Coronary artery (tissue), 2 donors: ENCODE results near the gene ZNF521.
"Not testable (repeated sequence)": the region's sequence is repeated elsewhere in the genome, so short reads cannot be mapped to it uniquely, and the experiment has no call there.

ENCODE experiments used
- DNase-seq: peaks from one replicate; pipeline ENCODE4 v3.0.0-alpha.2; 2017; ENCODE audit warnings: low spot score
- H3K27ac ChIP-seq, 2 donors: fragments of 200-600 bp; sonication (generic); one replicate each; pipeline ENCODE4 v1.5.1; 2016 to 2019
- H3K4me3 ChIP-seq: fragments of 200-600 bp; sonication (generic); 2 replicates; pipeline ENCODE4 v1.5.1; 2016; ENCODE audit warnings: mild to moderate bottlenecking, moderate library complexity
- TF ChIP-seq, protein P1 (sequence below): fragments of 200-600 bp; sonication (generic); IDR thresholded peaks from one replicate; pipeline ENCODE4 v1.5.1; 2019; ENCODE audit warnings: antibody characterized with exemption

ZNF521 gene

DNA sequence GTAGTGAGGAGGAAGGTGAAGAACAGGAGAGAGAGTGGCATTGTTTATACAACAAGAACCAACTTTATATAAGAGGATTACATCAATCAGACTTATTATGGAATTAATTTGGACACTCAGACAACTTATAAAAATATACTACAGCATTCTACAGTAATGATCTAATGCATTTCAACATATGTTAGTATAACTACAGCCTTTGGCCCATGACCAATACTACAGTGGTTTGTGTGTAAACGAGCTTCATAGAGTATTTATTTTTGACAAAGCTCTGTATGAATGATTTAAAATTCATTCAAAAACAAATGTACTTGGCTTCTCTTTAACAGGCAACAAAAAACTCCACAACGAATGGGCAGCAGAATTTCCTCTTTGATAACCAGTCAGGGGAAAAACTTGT, 72.8 kb downstream of the ZNF521 start:
- DNase-seq = no peak
- TF ChIP-seq, protein P1, sequence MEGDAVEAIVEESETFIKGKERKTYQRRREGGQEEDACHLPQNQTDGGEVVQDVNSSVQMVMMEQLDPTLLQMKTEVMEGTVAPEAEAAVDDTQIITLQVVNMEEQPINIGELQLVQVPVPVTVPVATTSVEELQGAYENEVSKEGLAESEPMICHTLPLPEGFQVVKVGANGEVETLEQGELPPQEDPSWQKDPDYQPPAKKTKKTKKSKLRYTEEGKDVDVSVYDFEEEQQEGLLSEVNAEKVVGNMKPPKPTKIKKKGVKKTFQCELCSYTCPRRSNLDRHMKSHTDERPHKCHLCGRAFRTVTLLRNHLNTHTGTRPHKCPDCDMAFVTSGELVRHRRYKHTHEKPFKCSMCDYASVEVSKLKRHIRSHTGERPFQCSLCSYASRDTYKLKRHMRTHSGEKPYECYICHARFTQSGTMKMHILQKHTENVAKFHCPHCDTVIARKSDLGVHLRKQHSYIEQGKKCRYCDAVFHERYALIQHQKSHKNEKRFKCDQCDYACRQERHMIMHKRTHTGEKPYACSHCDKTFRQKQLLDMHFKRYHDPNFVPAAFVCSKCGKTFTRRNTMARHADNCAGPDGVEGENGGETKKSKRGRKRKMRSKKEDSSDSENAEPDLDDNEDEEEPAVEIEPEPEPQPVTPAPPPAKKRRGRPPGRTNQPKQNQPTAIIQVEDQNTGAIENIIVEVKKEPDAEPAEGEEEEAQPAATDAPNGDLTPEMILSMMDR = no peak
- no peak overlapping the region for H3K4me3 ChIP-seq
- no peak overlapping the region for H3K27ac ChIP-seq

DNA sequence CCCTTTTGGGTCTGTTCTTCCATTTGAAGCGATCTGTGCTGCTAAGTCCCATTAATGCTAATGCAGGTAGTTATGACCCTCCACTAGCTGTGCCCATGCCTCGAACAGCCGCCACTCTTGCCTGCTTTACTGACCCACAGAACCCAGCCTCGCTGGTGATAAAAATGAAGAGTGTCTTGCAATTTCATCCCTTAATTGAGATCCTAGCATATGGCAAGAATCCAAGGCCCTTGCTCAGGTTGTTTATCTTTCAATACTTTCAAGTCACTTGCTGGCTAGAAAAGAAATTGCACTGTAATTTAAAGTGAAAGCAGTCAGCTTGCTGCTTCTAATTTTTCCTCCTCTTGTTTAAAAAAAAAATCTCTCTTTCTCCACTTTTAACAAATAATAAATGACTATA, 73.6 kb downstream of the ZNF521 start:
- DNase-seq = no peak
- Histone ChIP-seq H3K4me3 (no peak overlapping the region), H3K27ac (no peak overlapping the region)
- TF ChIP-seq, protein P1 = no peak

DNA sequence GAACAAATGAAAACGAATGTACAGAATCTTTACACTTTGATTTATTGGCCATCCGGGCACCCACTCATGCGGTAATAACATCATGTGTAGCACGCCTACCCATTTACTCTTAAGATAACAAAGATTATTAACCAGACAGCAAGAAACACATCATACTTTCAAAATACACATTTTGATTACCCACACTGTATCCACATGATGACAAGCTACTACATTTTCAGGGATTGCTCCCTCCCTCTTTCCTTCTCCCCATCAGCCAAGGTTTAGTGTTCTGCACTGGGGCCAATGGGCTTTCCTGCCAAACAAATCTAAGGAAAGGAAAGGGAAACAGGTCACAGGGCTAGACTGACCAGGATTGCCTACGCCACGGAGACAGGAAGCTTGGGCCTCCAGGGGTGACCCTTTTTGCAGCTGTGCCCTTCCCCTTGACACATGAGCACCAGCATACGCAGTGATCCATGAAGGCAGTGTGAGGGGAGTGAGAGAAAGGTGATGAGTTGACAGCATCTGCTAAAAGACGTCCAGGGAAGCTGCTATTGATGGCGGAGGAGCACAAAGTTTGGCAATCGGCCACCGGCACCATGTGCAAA, 76.5 kb downstream of the ZNF521 start:
- Histone ChIP-seq H3K27ac (no peak overlapping the region), H3K4me3 (no peak overlapping the region)
- TF ChIP-seq, protein P1 = no peak
- no peak for DNase-seq

DNA sequence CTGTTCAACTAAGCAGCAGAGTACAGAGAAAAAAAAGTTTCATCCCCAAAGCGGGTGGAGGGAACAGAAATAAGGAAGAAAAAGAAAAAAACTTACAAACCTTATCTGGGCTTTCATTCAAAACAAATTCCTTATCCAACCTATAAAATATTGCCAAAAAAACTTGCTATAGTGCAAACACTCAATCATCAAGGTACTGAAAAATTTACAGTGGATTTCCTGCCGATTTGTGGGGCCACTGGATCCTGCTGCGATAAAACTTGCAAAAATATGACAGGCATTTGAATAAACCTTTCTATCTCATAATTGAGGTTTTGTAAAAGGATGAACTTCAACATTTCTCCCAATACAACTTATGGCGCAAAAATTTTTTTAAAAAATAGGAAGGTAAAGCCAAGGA, 77.0 kb downstream of the ZNF521 start:
- no peak for DNase-seq
- H3K4me3 ChIP-seq = no peak overlapping the region
- TF ChIP-seq, protein P1 = no peak
- no peak overlapping the region for H3K27ac ChIP-seq

DNA sequence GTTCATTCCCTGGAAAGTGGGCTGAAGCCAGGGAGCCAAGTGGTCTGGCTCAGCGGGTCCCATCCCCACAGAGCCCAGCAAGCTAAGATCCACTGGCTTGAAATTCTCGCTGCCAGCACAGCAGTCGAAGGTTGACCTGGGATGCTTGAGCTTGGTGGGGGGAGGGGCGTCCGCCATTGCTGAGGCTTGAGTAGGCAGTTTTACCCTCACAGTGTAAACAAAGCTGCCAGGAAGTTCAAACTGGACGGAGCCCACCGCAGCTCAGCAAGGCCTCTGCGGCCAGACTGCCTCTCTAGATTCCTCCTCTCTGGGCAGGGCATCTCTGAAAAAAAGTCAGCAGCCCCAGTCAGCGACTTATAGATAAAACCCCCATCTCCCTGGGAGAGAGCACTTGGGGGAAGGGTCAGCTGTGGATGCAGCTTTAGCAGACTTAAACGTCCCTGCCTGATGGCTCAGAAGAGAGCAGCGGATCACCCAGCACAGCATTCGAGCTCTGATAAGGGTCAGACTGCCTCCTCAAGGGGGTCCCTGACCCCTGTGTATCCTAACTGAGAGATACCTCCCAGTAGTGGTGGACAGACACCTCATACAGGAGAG, 84.9 kb downstream of the ZNF521 start:
- H3K27ac ChIP-seq, DNase-seq, H3K4me3 ChIP-seq: not testable (repeated sequence)

DNA sequence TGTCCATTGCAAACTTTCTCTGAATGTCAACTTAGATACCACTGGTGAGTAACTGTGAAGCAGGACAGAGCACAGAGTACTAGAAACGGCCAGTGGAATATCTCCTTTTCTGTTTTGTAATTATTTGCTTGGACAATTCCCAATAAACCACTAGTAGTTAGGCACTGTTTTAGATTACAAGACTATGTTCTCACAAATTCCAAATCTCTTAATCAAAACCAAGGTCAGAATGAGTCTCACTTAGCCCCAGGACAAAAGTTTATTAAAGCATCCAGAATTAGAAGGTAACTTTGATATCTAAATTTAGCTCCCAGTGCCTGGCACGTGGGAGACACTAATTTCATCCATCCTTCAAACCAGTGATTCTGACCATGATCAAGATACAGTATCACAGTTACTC, 89.0 kb downstream of the ZNF521 start:
- TF ChIP-seq, protein P1 = no peak
- H3K27ac ChIP-seq = no peak overlapping the region
- no peak overlapping the region for H3K4me3 ChIP-seq
- DNase-seq = no peak

DNA sequence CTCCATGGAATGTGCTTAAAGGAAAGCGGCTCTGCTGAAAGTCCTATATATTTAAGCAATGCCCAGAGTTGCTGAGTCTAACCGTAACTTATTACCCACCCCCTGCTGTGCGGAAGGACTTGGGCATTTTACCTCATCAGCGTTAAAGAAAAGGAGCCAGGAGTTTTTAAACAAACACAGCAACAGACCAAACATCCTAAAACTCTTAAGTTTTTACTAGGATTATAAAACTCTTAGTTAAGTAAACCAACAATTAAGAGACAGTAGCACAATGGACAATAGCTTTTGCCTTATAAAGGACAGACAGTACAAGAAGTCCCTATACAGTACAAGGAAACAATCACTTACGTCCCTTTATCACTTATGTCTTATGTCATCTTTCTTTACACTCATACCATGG, 90.2 kb downstream of the ZNF521 start:
- H3K4me3 ChIP-seq = no peak overlapping the region
- DNase-seq = no peak
- TF ChIP-seq, protein P1 = no peak
- no peak overlapping the region for H3K27ac ChIP-seq
